Kidney (tissue), 14 donors: Measurements from ENCODE around the gene UHMK1. TPM values are rescaled to one million over a fixed set of nuclear protein-coding genes. Genes with fewer than 3 reads are reported as not detected.
"Not testable (repeated sequence)": the region's sequence is repeated elsewhere in the genome, so short reads cannot be mapped to it uniquely, and the experiment has no call there.

ENCODE experiments used
- DNase-seq, 5 donors: peaks; one replicate each; pipeline ENCODE4 v3.0.0-alpha.2; 2013 to 2020
- FAIRE-seq: peaks from 2 replicates; lab custom pipeline; 2012; peaks lifted over from hg19 to GRCh38; lab: Jason Lieb, UNC
- H3K27ac ChIP-seq, 2 donors: one replicate each; pipeline ENCODE4 v1.7.0; 2013; ENCODE audit warnings: low read depth in 2 of 2, low read length in 2 of 2, inconsistent platforms in 1 of 2
- H3K27me3 ChIP-seq: one replicate; pipeline ENCODE4 v1.7.1; 2013; ENCODE audit warnings: low read length, inconsistent platforms; ENCODE audit not compliant: control insufficient read depth, insufficient read depth
- H3K36me3 ChIP-seq, 3 donors: one replicate each; pipeline versions ENCODE4 v1.7.0 to v1.7.1; 2013; ENCODE audit warnings: low read length in 3 of 3, control low read depth in 1 of 3, inconsistent platforms in 1 of 3; ENCODE audit not compliant: insufficient read depth in 3 of 3, control insufficient read depth in 2 of 3
- H3K4me1 ChIP-seq, 3 donors: one replicate each; pipeline versions ENCODE4 v1.7.0 to v1.7.1; 2013; ENCODE audit warnings: low read length in 3 of 3, inconsistent platforms in 1 of 3, low read depth in 1 of 3; ENCODE audit not compliant: control insufficient read depth in 2 of 3, insufficient read depth in 2 of 3
- H3K4me3 ChIP-seq, 3 donors: one replicate each; pipeline versions ENCODE4 v1.7.0 to v1.8.1; 2013; ENCODE audit warnings: low read length in 3 of 3, control low read depth in 1 of 3, inconsistent platforms in 1 of 3
- H3K9ac ChIP-seq, 3 donors: one replicate each; pipeline versions ENCODE4 v1.7.0 to v1.7.1; 2013; ENCODE audit warnings: low read length in 3 of 3, control low read depth in 1 of 3, inconsistent platforms in 1 of 3
- H3K9me3 ChIP-seq, 3 donors: one replicate each; pipeline versions ENCODE4 v1.7.0 to v1.7.1; 2013; ENCODE audit warnings: low read length in 3 of 3, control low read depth in 1 of 3, inconsistent platforms in 1 of 3; ENCODE audit not compliant: control insufficient read depth in 2 of 3, insufficient read depth in 1 of 3
- intact Hi-C: fragments of 100-400 bp; cut with DNase I; formaldehyde crosslinking; loops from one replicate; pipeline ENCODE4 v1.11.1; 2022
- polyA plus RNA-seq: library from polyadenylated mRNA; stranded (reverse); fragments of 350-450 nt; fragmentation: Illumina TruSeq; extraction: RNeasy Lipid Tissue Mini Kit (QIAGEN cat#74804); gene quantifications from one replicate; pipeline ENCODE4 v1.2.3, GENCODE V29; 2014; ENCODE audit warnings: low read depth, low replicate concordance; ENCODE audit not compliant: insufficient read depth
- total RNA-seq: library from RNA; stranded (reverse); fragmentation: NEBNext Ultra II Directional; extraction: Animal tissue kit (Norgen Biotek cat#: 25700); gene quantifications from one replicate; pipeline ENCODE4 v1.2.1, GENCODE V29; 2021
- TF ChIP-seq, protein P1 (sequence below): IDR thresholded peaks from 3 replicates; pipeline ENCODE4 v1.5.1; 2012; ENCODE audit warnings: mild to moderate bottlenecking, moderate library complexity, borderline replicate concordance; ENCODE audit not compliant: insufficient read depth; ENCODE audit errors: extremely low read depth
- donor health status: control.
- donor health status: control.
- donor health status: control.
- donor health status: control.
- donor health status: control.
- donor health status: DM: yes; HTN: yes; CAD: no.
- donor health status: Normal renal cell carcinoma (clear cell type).

UHMK1 gene
- total and polyA plus RNA-seq, 2 donors from 2014 or later, result 15.7 to 49.4 TPM

DNA sequence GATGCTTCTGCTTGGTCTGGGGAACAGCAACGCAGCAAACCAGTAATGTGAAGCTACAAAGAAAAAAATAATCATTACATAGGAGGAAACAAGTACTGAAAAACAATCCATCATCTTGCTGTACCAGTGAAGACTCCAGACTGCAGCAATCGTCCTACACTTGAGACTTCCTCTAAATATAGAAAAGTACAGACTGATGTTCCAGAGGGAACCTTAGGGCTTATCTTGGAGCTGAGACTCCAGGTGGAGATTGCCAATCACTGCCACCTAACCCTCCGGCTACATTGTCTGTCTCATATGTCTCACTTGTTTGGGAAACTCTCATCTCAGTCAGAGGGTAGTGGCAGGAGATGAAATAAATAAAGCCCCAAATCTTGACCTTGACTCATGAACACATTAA lies 9.4 kb upstream of the UHMK1 start:
- DNase-seq (no peak), FAIRE-seq (no peak)
- no peaks in the 10 kb centered on the region for H3K4me1 ChIP-seq
- TF ChIP-seq, protein P1, sequence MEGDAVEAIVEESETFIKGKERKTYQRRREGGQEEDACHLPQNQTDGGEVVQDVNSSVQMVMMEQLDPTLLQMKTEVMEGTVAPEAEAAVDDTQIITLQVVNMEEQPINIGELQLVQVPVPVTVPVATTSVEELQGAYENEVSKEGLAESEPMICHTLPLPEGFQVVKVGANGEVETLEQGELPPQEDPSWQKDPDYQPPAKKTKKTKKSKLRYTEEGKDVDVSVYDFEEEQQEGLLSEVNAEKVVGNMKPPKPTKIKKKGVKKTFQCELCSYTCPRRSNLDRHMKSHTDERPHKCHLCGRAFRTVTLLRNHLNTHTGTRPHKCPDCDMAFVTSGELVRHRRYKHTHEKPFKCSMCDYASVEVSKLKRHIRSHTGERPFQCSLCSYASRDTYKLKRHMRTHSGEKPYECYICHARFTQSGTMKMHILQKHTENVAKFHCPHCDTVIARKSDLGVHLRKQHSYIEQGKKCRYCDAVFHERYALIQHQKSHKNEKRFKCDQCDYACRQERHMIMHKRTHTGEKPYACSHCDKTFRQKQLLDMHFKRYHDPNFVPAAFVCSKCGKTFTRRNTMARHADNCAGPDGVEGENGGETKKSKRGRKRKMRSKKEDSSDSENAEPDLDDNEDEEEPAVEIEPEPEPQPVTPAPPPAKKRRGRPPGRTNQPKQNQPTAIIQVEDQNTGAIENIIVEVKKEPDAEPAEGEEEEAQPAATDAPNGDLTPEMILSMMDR, result no peak
- intact Hi-C loops, result no loop called here
- no peak overlapping the region for H3K4me3 ChIP-seq
- no peaks in the 10 kb centered on the region for H3K27me3 ChIP-seq
- no peak overlapping the region for H3K9ac ChIP-seq
- H3K9me3 ChIP-seq, result no peaks in the 10 kb centered on the region
- no peak overlapping the region for H3K27ac ChIP-seq
- no peaks in the 10 kb centered on the region for H3K36me3 ChIP-seq

DNA sequence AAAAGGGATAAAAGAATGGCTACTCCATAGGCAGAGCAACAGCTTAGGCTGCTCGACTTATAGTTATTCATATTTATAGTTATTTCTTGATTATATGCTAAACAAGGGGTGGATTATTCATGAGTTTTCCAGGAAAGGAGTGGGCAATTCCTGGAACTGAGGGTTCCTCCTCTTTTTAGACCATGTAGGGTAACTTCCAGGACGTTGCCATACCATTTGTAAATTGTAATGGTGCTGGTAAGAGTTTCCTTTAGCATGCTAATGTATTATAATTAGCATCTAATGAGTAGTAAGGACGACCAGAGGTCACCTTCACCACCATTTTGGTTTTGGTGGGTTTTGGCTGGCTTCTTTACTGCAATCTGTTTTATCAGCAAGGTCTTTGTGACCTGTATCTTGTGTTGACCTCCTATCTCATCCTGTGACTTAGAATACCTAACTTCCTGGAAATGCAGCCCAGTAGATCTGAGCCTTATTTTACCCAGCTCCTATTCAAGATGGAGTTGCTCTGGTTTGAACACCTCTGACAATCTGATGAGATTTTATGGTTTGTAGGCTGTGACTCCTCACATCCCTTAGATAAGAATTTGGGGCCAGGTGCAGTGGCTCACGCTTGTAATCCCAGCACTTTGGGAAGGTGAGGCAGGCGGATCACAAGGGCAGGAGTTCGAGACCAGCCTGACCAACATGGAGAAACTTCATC lies 1.9 kb upstream of the UHMK1 start:
- DNase-seq, H3K9ac ChIP-seq, H3K27ac ChIP-seq, intact Hi-C loops, FAIRE-seq, H3K4me1 ChIP-seq, H3K36me3 ChIP-seq, H3K9me3 ChIP-seq, H3K27me3 ChIP-seq, H3K4me3 ChIP-seq: not testable (repeated sequence)

DNA sequence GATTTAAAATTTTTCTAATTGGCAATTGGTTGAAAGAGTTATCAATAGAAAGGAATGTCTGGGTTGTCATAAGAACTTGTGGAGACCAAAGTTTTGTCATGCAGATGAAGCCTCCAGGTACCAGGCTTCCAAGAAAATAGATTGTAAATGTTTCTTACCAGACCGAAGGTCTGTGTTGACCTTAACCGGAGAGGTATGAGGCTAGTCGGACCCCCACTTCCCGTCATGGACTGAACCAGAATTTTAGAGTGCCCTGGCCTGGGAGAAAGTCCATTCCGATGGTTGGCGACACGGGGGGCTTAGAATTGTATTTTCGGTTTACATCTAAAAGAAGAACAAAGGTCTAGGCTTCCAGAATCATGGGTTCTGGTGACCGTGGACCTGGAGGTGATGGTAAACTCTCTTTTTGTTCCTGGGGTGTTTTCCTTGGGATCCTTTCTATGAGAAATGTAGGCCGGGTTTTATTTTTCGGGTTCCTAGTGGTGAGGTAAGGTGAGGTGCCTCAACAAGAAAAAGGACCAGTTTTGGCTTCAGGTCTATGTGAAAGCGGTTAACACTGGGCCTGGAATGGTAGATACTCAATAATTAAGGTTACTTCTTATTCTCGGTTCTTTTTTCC lies 405 bp upstream of the UHMK1 start:
- intact Hi-C loops, result no loop called here
- FAIRE-seq, result no peak
- peaks cover 0 to 4% (median 3%) of the 10 kb centered on the region in 3 donors for H3K36me3 ChIP-seq
- no peaks in the 10 kb centered on the region for H3K27me3 ChIP-seq
- H3K27ac ChIP-seq, result peak overlapping the region; percentile 67 to 92
- DNase-seq, result peak in 1 of 5 donors; percentile 37
- TF ChIP-seq, protein P1, result no peak
- peaks cover 0 to 3% (median 0%) of the 10 kb centered on the region in 3 donors for H3K4me1 ChIP-seq
- H3K9me3 ChIP-seq, result no peaks in the 10 kb centered on the region
- peak overlapping the region; percentile 80 to 94 (median 91) for H3K4me3 ChIP-seq
- H3K9ac ChIP-seq, result peak overlapping the region; percentile 37 to 98 (median 94)

DNA sequence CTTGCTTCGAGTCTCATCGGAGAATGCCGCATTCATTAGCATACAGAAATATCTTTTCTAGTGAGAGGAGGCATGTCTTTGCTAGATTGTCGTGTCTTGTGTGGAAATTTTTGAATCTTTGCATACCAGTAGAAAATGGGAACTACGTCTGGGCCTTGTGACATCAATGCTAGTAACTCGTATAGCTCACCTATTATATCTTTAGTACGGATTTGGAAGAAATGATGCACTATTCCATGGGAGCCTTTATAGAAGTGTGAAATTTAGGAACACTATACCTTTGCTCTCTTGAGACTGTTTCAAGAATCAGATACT lies 835 bp downstream of the UHMK1 start:
- Histone ChIP-seq H3K9me3 (no peaks in the 10 kb centered on the region), H3K4me1 (peaks cover 0 to 3% (median 0%) of the 10 kb centered on the region in 3 donors), H3K27ac (peak overlapping the region in 1 of 2 donors; percentile 92), H3K36me3 (peaks cover 0 to 14% (median 3%) of the 10 kb centered on the region in 3 donors), H3K9ac (peak overlapping the region; percentile 74 to 98 (median 94)), H3K4me3 (peak overlapping the region; percentile 80 to 94 (median 91)), H3K27me3 (no peaks in the 10 kb centered on the region)
- DNase-seq (peak in 1 of 5 donors; percentile 22), FAIRE-seq (no peak)
- TF ChIP-seq, protein P1, result no peak
- intact Hi-C loops, result no loop called here
